ENCODE measurements around the gene FAM81A.

The FAM81A gene

GRCh38 chr15:59545573-59545972 is 107.6 kb downstream of the FAM81A start:
- DNase-seq, result no peak

GRCh38 chr15:59548501-59549226 is 110.7 kb downstream of the FAM81A start:
- no peak for DNase-seq

GRCh38 chr15:59549301-59550185 is 111.6 kb downstream of the FAM81A start:
- no peak for DNase-seq

DNA sequence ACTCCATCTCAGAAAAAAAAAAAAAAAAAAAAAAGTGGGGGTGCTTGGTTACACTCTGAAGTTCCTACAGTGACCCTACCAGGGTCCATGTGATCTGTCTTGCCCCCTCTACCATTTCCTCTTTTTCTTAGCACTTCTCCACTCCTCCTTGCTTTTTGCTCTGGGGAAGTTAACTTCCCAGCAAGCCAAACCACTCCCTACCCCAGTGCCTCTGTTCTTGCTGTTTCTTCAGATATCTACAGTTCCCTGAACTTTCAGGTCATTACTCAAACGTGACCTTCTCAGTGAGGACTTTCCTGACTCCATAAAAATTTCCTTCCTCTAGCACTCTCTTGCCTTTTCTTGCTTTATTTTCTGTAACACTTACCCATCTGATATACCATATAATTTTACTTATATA is 112.5 kb downstream of the FAM81A start:
- no peak for DNase-seq

- DNase-seq, result no peak
Observed at GRCh38 chr15:59550956-59551355, 113.0 kb downstream of the FAM81A start.

- DNase-seq, result no peak
Observed at GRCh38 chr15:59553879-59554735, 116.1 kb downstream of the FAM81A start.

- no peak for DNase-seq
Observed at GRCh38 chr15:59555696-59556095, 117.7 kb downstream of the FAM81A start.

DNA sequence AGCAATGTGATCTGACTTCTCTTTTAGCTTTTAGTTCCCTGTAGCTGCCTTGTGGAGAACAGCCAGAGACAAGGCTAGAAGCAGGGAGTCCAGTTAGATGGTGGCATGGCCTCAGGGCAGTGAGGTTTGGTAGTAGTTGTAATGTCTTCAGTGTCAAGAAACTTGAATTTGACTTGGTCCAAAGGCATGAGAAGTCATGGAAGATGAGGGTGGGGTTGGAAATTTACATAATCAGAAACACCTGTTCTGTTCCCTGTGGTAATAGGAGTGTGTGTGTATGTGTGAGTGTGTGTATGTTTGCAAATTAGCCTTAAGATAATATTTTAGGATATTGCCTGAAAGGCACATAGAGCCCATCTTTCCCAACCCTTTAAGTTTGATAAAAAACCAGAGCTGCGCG is 118.4 kb downstream of the FAM81A start:
- DNase-seq, result no peak

DNA sequence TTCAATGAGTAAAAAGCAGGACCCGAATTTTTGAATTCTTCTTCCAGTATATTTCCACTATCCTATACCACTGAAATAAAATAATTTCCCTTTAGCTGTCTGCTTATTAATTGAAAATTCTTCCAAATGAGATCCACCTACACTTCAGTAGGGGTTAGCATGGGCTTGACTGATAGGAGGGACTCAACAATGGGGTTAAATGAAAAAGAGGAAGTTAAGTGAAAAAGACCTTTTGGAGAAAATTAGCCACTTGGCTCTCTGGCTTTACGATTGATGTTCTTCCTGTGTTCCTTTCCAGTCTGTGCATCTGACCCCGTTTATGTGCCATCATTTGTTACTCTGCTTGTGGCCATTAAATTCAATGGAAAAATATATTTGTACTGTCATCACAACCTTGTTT is 119.6 kb downstream of the FAM81A start:
- no peak for DNase-seq

- DNase-seq, result no peak
Observed at GRCh38 chr15:59558851-59559250, 120.9 kb downstream of the FAM81A start.

GRCh38 chr15:59561547-59561946 is 123.6 kb downstream of the FAM81A start:
- DNase-seq, result no peak

DNA sequence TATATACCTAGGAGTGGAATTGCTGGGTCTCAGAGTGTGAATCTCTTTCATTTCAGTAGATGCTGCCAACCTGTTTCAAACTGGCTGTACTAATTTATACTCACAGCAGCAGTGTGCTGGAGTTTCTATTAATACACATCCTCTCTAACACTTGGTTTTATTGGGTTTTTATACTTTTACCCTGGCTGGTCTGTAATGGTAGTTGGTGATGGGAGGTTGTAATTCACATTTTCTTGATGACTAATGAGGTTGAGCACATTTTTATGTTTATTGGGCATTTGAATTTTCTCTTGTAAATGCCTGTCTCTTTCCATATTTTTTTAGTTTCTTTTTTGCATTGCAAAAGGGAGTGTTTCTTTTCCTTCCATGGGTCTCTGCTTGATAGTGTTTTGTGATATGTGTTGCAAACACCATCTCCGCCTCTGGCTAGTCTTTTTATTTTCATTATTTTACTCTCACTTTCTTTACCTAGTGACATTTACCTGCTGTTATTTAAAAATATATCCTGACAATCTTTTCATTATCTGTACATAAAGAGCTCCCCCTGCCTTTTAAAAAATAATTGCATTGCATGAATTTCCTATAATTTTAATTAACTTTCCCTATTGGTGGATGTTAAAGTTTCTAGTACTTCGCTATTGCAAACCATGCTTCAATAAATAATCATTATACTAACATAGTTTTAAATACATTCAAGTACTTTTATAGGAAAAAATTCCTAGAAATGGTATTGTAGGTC is 124.6 kb downstream of the FAM81A start:
- no peak for DNase-seq

DNA sequence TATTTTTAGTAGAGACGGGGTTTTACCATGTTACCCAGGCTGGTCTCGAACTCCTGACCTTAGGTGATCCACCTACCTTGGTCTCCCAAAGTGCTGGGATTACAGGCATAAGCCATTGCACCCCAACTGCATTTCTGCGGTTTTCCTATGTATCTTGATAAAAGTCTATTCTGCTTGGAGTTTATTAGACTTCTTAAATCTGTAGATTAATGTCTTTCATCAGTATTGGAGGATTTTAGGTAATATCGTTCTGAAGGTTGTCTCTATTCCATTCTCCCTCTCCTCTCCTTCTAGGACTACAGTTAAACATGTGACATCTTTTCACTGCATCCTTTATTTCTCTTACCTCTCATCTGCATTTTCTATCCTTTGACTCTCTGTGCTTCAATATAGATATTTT is 127.3 kb downstream of the FAM81A start:
- DNase-seq, result no peak

GRCh38 chr15:59567324-59567723 is 129.3 kb downstream of the FAM81A start:
- DNase-seq, result no peak

DNA sequence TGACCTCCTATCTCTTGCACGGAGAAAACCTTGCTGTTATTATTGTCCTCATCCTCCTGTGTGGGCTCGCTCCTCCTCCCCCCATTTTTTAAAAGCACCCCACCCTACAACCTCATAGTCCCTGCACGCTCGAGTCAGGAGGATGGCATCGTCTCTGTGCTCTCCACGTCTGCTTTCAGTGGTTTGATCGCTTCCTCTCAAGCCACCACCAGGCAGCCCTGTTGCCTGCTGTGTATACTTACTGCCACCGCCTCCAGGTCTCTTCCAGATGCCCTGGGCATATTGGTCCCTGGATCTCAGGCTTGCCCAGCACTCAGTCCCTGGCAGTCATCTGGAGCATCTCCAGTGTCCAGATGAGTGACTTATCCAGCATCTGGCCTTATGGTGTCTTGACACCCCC is 131.5 kb downstream of the FAM81A start:
- DNase-seq, result no peak

DNA sequence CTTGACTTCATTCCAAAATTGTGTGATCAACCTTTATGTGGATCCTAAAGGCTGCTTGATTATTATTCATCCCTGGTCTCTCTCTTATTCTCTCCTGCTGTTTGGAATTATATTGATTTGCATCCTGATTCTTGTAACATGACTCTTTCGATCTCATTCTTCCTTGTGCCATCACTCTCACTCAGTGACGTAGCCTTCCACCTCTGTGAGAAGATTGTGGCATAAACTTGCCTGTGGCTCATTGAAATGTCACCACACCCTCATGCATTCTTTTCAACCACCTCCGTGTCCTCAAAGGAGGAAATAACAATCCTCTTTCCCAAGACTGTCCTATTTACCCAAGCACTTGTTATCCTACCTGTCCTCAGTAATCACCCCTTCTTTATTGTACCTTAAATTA is 132.3 kb downstream of the FAM81A start:
- DNase-seq, result no peak

GRCh38 chr15:59571606-59572005 is 133.6 kb downstream of the FAM81A start:
- no peak for DNase-seq

Measured in activated T-cell treated with anti-CD3 and anti-CD28 coated beads for 4 hours (primary cell).